Fibroblast of lung (primary cell): ENCODE measurements around the gene OXLD1. TPM values are rescaled to one million over a fixed set of nuclear protein-coding genes. Genes with fewer than 3 reads are reported as not detected.

Source experiments
- DNase-seq, 2 donors: peaks; one replicate each; pipeline versions ENCODE4 v3.0.0 to v3.0.0-alpha.2; 2010; ENCODE audit warnings: low read depth in 2 of 2
- H2AFZ ChIP-seq: 2 replicates; pipeline ENCODE4 v1.5.1; 2012; ENCODE audit warnings: low read length, control low read depth, inconsistent platforms
- H3K27ac ChIP-seq: 2 replicates; pipeline ENCODE4 v1.5.1; 2011; ENCODE audit warnings: low read length, control low read depth; ENCODE audit not compliant: insufficient read depth
- H3K27me3 ChIP-seq: 2 replicates; pipeline ENCODE4 v1.5.1; 2011; ENCODE audit warnings: mild to moderate bottlenecking, low read length; ENCODE audit not compliant: control insufficient read depth, insufficient read depth
- H3K36me3 ChIP-seq: 2 replicates; pipeline ENCODE4 v1.5.1; 2011; ENCODE audit warnings: low read length; ENCODE audit not compliant: control insufficient read depth, insufficient read depth
- H3K4me1 ChIP-seq: 2 replicates; pipeline ENCODE4 v1.5.1; 2011; ENCODE audit warnings: low read length; ENCODE audit not compliant: control insufficient read depth, insufficient read depth; ENCODE audit errors: extremely low read depth
- H3K4me2 ChIP-seq: 2 replicates; pipeline ENCODE4 v1.5.1; 2011; ENCODE audit warnings: low read length, control low read depth; ENCODE audit not compliant: insufficient read depth; ENCODE audit errors: extremely low read depth
- H3K4me3 ChIP-seq, 4 experiments: fragments of 200-600 bp in 1 of 4; sonication (generic) in 1 of 4; replicated peaks in 1 of 4; 2 replicates each; pipeline ENCODE4 v1.5.1; 2011 to 2016; ENCODE audit warnings: low read length in 4 of 4, low read depth in 3 of 4, mild to moderate bottlenecking in 3 of 4, control low read depth in 2 of 4, inconsistent platforms in 1 of 4, mixed read lengths in 1 of 4; ENCODE audit not compliant: insufficient read depth in 1 of 4; ENCODE audit errors: control extremely low read depth in 1 of 4
- H3K79me2 ChIP-seq: 2 replicates; pipeline ENCODE4 v1.5.1; 2012; ENCODE audit warnings: mild to moderate bottlenecking, low read length, inconsistent platforms; ENCODE audit not compliant: control insufficient read depth, insufficient read depth
- H3K9ac ChIP-seq: 2 replicates; pipeline ENCODE4 v1.5.1; 2011; ENCODE audit warnings: mild to moderate bottlenecking, low read length, control low read depth; ENCODE audit not compliant: insufficient read depth
- H3K9me3 ChIP-seq: 2 replicates; pipeline ENCODE4 v1.5.1; 2012; ENCODE audit warnings: low read depth, low read length; ENCODE audit not compliant: control insufficient read depth, insufficient read depth
- H4K20me1 ChIP-seq: 2 replicates; pipeline ENCODE4 v1.5.1; 2011; ENCODE audit warnings: low read length; ENCODE audit not compliant: control insufficient read depth, insufficient read depth; ENCODE audit errors: extremely low read depth
- CTCF ChIP-seq, 2 donors: IDR thresholded peaks in 1 of 2; conservative IDR thresholded peaks in 1 of 2; 1 replicate in 1 of 2; 2 replicates in 1 of 2; pipeline ENCODE4 v1.5.1; 2011 to 2012; ENCODE audit warnings: low read length in 2 of 2, control low read depth in 1 of 2, inconsistent platforms in 1 of 2, low read depth in 1 of 2, mild to moderate bottlenecking in 1 of 2
- EZH2 ChIP-seq: IDR thresholded peaks from 2 replicates; pipeline ENCODE4 v1.5.1; 2012; ENCODE audit warnings: low read length, control low read depth, mild to moderate bottlenecking; ENCODE audit errors: missing control alignments
- polyA plus RNA-seq, 2 donors: library from polyadenylated mRNA; depleted of rRNA in 1 of 2; stranded (reverse) in 1 of 2; unstranded in 1 of 2; fragments of >200 nt; gene quantifications; 2 replicates each; pipeline ENCODE4 v1.2.1, GENCODE V29; 2011 to 2012; ENCODE audit warnings: missing spikeins in 1 of 2
- total RNA-seq: library from RNA; depleted of rRNA; stranded (reverse); fragments of >200 nt; gene quantifications from 2 replicates; pipeline ENCODE4 v1.2.1, GENCODE V29; 2014

The OXLD1 gene
- total and polyA plus RNA-seq, 2 donors (not counting 1 experiment from before 2014, with no cell fraction given) = 11.6 to 45.6 TPM

- Histone ChIP-seq H2AFZ (peak overlapping the region; percentile 76), H4K20me1 (no peaks in the 10 kb centered on the region), H3K4me3 (peak overlapping the region; percentile 66 to 98 (median 92)), H3K27ac (peak overlapping the region; percentile 90), H3K27me3 (no peaks in the 10 kb centered on the region), H3K9me3 (no peaks in the 10 kb centered on the region), H3K9ac (peak overlapping the region; percentile 91), H3K4me1 (peaks cover 9% of the 10 kb centered on the region), H3K79me2 (peaks cover 27% of the 10 kb centered on the region), H3K4me2 (peak overlapping the region; percentile 100), H3K36me3 (peaks cover 16% of the 10 kb centered on the region)
- no peak for TF ChIP-seq EZH2
- TF ChIP-seq CTCF (conservative IDR thresholded peaks at IDR 0.05 in 1 of 2, IDR thresholded peaks at IDR 0.05 in 1 of 2; ENCODE audit: low read depth in 1 of 2, low read length in 2 of 2) = no peak
- peak; percentile 21 to 23 for DNase-seq
Observed at GRCh38 chr17:81665205-81666091, 957 bp downstream of the OXLD1 start.

- DNase-seq = no peak
- no peak overlapping the region for H3K4me3 ChIP-seq
Observed at GRCh38 chr17:81664051-81664470, 2.3 kb downstream of the OXLD1 start.

More at GRCh38 chr17:81664051-81664470, 2.3 kb downstream of the OXLD1 start:
- Histone ChIP-seq H2AFZ (no peak overlapping the region), H4K20me1 (no peaks in the 10 kb centered on the region), H3K9me3 (no peaks in the 10 kb centered on the region), H3K9ac (no peak overlapping the region), H3K27ac (no peak overlapping the region), H3K36me3 (peaks cover 10% of the 10 kb centered on the region), H3K4me1 (peaks cover 9% of the 10 kb centered on the region), H3K79me2 (peaks cover 27% of the 10 kb centered on the region), H3K27me3 (no peaks in the 10 kb centered on the region), H3K4me2 (no peak overlapping the region)
- no peak for TF ChIP-seq CTCF (conservative IDR thresholded peaks at IDR 0.05 in 1 of 2, IDR thresholded peaks at IDR 0.05 in 1 of 2; ENCODE audit: low read depth in 1 of 2, low read length in 2 of 2)
- TF ChIP-seq EZH2 = no peak
